ENCODE measurements around the gene AK4. TPM values are rescaled to one million over a fixed set of nuclear protein-coding genes. Genes with fewer than 3 reads are reported as not detected.

The AK4 gene
- polyA plus RNA-seq, 3 donors: 4.3 to 9.9 (median 6.7) TPM

GRCh38 chr1:65267683-65268082 lies 119.7 kb downstream of the AK4 start:
- Histone ChIP-seq H3K4me1 (ENCODE audit: control insufficient read depth in 1 of 2, insufficient read depth in 2 of 2, low read length in 2 of 2) (peaks cover 17 to 22% of the 10 kb centered on the region in 2 donors), H3K9ac (ENCODE audit: insufficient read depth, low read length, poor library complexity, severe bottlenecking) (no peak overlapping the region), H3K4me2 (replicated peaks; ENCODE audit: extremely low read depth, low read length, poor library complexity, severe bottlenecking) (no peak overlapping the region), H4K20me1 (ENCODE audit: insufficient read depth, low read length) (no peaks in the 10 kb centered on the region), H3K79me2 (ENCODE audit: insufficient read depth, low read length) (no peaks in the 10 kb centered on the region), H3K27ac (ENCODE audit: low read depth in 1 of 2, low read length in 2 of 2) (no peak overlapping the region), H3K27me3 (ENCODE audit: control insufficient read depth in 2 of 2, insufficient read depth in 2 of 2, low read length in 2 of 2) (peaks cover 12 to 31% of the 10 kb centered on the region in 2 donors), H3K9me3 (replicated peaks in 1 of 2; ENCODE audit: control insufficient read depth in 1 of 2, insufficient read depth in 1 of 2, low read length in 2 of 2) (no peaks in the 10 kb centered on the region), H2AFZ (ENCODE audit: insufficient read depth, low read depth, low read length, poor library complexity, severe bottlenecking) (no peak overlapping the region), H3K36me3 (replicated peaks in 1 of 2; ENCODE audit: control insufficient read depth in 1 of 2, insufficient read depth in 2 of 2, low read length in 2 of 2) (no peaks in the 10 kb centered on the region), H3K4me3 (replicated peaks in 1 of 3; ENCODE audit: low read depth in 2 of 3, low read length in 3 of 3) (no peak overlapping the region)
- intact Hi-C loops (cut with micrococcal nuclease): no loop called here
- WGBS (ENCODE audit: insufficient coverage): no CpG with 5 or more reads among the region's 1 CpG
- Mint-ChIP-seq H3K4me1 (peaks cover 22% of the 10 kb centered on the region), H3K4me3 (no peak overlapping the region), H3K27ac (no peak overlapping the region), H3K27me3 (ENCODE audit: low read depth in 3 of 3) (peaks cover 16 to 37% (median 30%) of the 10 kb centered on the region in 3 donors), H3K36me3 (peaks cover 0 to 5% of the 10 kb centered on the region in 2 donors), H3K9me3 (peaks cover 0 to 2% (median 0%) of the 10 kb centered on the region in 7 donors)
- no peak for TF ChIP-seq CTCF (IDR thresholded peaks at IDR 0.05)
- no peak for DNase-seq

GRCh38 chr1:65269612-65270011 lies 121.6 kb downstream of the AK4 start:
- peaks cover 0 to 5% of the 10 kb centered on the region in 2 donors for H3K36me3 Mint-ChIP-seq
- WGBS (ENCODE audit: insufficient coverage): 94% methylated on average over 2 of the region's 2 CpGs
- peaks cover 0 to 2% (median 0%) of the 10 kb centered on the region in 7 donors for H3K9me3 Mint-ChIP-seq
- Histone ChIP-seq H4K20me1 (ENCODE audit: insufficient read depth, low read length) (no peaks in the 10 kb centered on the region), H3K4me2 (replicated peaks; ENCODE audit: extremely low read depth, low read length, poor library complexity, severe bottlenecking) (no peak overlapping the region), H2AFZ (ENCODE audit: insufficient read depth, low read depth, low read length, poor library complexity, severe bottlenecking) (no peak overlapping the region), H3K36me3 (replicated peaks in 1 of 2; ENCODE audit: control insufficient read depth in 1 of 2, insufficient read depth in 2 of 2, low read length in 2 of 2) (no peaks in the 10 kb centered on the region), H3K4me1 (ENCODE audit: control insufficient read depth in 1 of 2, insufficient read depth in 2 of 2, low read length in 2 of 2) (peaks cover 16 to 17% of the 10 kb centered on the region in 2 donors), H3K4me3 (replicated peaks in 1 of 3; ENCODE audit: low read depth in 2 of 3, low read length in 3 of 3) (no peak overlapping the region), H3K9me3 (replicated peaks in 1 of 2; ENCODE audit: control insufficient read depth in 1 of 2, insufficient read depth in 1 of 2, low read length in 2 of 2) (no peaks in the 10 kb centered on the region), H3K9ac (ENCODE audit: insufficient read depth, low read length, poor library complexity, severe bottlenecking) (no peak overlapping the region), H3K79me2 (ENCODE audit: insufficient read depth, low read length) (no peaks in the 10 kb centered on the region), H3K27ac (ENCODE audit: low read depth in 1 of 2, low read length in 2 of 2) (no peak overlapping the region), H3K27me3 (ENCODE audit: control insufficient read depth in 2 of 2, insufficient read depth in 2 of 2, low read length in 2 of 2) (peaks cover 9 to 20% of the 10 kb centered on the region in 2 donors)
- no peak for DNase-seq
- H3K27me3 Mint-ChIP-seq (ENCODE audit: low read depth in 3 of 3): peaks cover 13 to 31% (median 21%) of the 10 kb centered on the region in 3 donors
- no peak for TF ChIP-seq CTCF (IDR thresholded peaks at IDR 0.05)
- H3K27ac Mint-ChIP-seq: no peak overlapping the region
- intact Hi-C loops (cut with micrococcal nuclease): no loop called here
- H3K4me3 Mint-ChIP-seq: no peak overlapping the region
- H3K4me1 Mint-ChIP-seq: peaks cover 17% of the 10 kb centered on the region

Measured in CD14-positive monocyte (primary cell).